ENCODE data around the gene BAIAP2.

DNA sequence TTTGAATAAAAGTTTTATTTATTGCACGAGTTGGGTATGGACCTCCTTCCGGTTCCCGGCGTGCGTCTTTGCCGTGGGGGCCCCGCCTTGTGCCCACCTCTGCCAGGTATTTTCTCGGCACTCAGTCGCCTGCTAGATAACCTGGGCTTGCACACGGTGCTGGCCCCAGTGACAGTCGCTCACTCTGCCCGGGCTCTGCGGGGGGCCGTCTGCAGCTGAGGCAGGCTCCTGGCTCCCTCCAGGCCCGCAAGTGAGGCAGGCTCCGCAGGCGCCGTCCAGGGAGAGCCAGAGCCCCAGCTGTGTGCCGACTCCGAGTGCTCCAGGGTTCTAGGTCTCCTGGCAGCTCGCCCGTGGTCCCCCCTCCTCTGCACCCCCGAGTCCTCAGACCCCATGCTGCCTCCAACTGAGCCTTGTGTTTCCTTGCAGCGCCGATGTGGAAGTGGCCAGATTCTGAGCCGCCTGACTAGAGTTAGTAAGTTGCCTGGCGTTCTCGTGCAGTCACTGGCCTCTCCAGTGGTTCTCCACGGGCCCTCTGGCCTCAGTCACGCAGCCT is 75.6 kb downstream of the BAIAP2 start:
- TF ChIP-seq NR2C2 (IDR thresholded peaks at IDR 0.05; ENCODE audit: borderline replicate concordance, control insufficient read depth, insufficient read length, low read depth) (no peak), CTCF (IDR thresholded peaks at IDR 0.05 in 2 of 3, conservative IDR thresholded peaks at IDR 0.05 in 1 of 3; ENCODE audit: control insufficient read depth in 2 of 3, extremely low read depth in 1 of 3, insufficient read depth in 1 of 3, low read depth in 3 of 3, low read length in 3 of 3) (no peak), JUNB (IDR thresholded peaks at IDR 0.05) (no peak), CEBPZ (IDR thresholded peaks at IDR 0.05; ENCODE audit: low read depth, low read length) (no peak), CHD2 (IDR thresholded peaks at IDR 0.05; ENCODE audit: borderline replicate concordance, low read depth, low read length) (no peak), STAT1 (conservative IDR thresholded peaks at IDR 0.05) (no peak)
